T follicular helper cell (primary cell): ENCODE data around the gene KCNMA1.
"Not testable (repeated sequence)": the region's sequence is repeated elsewhere in the genome, so short reads cannot be mapped to it uniquely, and the experiment has no call there.

Experiments
- DNase-seq: peaks from one replicate; pipeline ENCODE4 v3.0.0-alpha.2; 2020; ENCODE audit warnings: low read depth

KCNMA1 gene

DNA sequence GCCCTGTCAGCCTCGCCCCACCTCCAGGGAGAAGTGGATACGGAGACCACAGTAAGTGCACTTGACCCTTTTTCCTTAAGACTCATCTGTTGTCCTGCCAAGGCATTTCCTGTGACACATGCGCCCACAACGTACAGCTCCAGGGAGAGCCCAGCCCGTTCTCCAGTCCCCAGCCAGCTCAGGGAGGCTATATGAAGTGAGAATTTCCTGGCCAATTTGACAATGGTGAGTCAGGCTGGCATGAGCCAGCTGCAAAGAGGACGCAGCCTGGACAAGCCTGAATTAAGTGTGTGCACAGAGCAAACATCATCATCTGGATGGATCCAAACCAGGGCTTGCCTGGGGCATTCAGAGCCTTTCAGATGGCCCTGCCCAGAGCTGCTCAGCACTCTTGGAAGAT lies 244.8 kb downstream of the KCNMA1 start:
- DNase-seq, result no peak

DNA sequence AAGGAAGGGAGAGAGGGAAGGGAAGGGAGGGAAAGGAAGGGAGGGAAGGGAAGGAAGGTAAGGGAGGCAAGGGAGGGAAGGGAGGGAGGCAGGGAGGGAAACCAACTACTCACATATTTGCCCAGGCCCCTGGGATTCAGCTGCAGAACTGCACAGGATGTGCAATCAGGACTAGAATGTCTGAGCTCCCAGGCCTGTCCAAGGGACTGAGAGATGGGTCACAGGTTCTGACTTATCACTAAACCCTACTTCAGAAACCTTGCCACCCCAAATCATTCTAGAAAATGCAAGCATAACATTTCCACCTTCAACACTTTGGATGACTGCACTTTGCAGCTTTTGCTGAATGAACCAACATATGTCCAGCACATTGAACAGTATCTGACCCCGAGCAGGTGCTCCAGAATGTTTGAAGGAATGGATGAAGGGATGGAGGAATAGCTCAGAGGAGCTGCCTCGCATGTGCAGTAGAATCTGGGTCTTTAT lies 245.3 kb downstream of the KCNMA1 start:
- DNase-seq, result no peak

DNA sequence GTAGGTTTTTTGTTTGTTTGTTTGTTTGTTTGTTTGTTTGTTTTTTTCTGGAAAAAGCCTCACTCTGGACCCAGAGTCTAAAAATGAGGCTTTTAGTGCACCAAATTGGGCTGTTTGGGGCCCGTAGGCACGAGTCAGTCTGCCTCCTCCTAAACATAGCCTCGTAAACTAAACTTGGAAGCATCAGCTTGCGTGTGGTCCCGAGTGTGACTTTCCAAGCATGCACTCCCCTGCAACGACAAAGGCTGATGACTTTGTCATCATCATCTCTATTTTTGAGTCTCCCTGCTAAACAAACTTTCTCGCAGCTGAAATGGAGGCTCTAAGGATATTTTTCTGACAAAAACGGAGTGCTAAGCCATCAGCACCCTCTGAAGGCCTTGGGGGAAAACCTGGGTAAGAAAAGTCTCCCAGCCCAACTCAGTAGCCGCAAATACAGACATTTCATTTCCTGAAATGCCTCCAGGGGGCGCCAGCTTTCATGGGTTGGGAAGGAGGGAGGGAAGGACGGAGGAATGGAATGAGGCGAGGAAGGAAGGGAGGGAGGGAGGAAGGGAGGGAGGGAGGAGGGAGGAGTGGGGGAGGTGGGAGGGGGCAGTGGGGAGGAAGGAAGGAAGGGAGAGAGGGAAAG lies 245.9 kb downstream of the KCNMA1 start:
- DNase-seq, result no peak

DNA sequence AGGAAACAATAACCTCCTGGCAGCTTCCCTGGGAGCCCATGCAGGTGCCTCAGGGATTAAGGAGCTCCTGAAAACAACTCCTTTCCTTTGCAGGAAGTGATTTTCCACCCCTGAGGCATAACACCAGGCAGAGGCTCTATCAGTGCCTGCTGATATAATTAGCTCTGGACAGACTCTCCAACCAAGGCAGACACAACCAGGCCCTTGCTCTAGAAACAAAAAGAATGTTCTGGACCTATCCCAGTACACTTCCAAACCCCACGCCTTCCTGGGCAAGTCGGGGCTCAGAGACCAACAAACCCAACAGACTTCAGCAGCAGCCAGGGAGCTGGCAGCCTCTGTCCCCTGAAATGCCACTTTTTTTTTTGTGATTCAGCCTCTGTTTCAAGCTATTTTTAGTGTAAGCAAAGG lies 247.1 kb downstream of the KCNMA1 start:
- no peak for DNase-seq

DNA sequence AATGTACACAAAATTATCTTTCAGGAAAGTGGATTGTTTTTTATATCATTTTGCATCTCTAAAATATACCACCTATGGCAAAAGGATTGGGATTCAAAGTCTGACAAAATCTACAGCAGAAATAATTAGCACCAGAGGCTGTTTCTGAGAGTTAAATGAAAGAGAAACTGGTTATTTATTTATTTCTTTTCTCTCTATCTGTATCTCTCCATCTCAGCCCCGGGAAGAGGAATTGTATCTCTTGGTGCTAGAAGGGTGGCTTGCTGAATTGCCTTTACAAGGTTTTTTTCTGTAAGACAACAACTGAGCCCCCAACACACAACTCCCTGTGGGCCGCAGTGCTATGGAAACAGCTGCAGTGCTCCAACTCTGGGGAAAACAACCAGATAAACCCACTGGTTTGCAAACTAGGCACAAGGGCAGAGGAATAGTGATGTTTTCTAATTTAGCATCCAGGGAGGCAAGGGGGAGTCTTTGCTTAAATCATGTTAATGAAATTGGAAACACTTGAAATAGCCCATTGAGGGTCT lies 249.0 kb downstream of the KCNMA1 start:
- no peak for DNase-seq

DNA sequence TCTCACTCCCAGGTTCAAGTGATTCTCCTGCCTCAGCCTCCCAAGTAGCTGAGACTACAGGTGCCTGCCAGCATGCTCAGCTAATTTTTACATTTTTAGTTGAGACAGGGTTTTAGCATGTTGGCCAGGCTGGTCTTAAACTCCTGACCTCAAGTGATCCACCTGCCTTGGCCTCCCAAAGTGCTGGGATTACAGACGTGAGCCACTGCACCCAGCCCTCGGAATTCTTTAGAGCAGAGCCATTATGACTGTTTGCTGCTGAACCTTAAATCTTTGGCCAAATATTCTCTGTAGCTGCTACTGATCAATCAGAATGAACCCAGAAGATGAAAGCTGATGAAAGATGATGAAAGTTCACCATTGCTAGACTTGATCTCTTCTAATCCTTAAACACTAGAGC lies 249.9 kb downstream of the KCNMA1 start:
- DNase-seq, result not testable (repeated sequence)

DNA sequence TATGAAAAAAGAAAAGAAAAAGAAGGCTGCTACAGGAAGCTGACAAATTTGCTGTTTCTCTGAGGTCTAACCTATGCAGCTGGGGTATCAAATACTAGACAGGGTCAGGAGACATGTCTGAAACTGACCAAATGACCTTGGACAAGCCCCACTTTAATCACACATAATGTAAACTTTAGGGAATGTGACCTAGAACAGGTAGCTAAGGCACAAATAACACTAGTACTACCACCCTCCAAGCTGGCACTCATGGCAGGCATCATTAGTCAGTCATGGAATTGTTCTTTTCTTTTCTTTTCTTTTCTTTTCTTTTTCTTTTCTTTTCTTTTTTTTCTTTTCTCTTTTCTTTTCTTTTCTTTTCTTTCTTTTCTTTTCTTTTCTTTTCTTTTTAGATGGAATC lies 250.4 kb downstream of the KCNMA1 start:
- DNase-seq, result no peak

DNA sequence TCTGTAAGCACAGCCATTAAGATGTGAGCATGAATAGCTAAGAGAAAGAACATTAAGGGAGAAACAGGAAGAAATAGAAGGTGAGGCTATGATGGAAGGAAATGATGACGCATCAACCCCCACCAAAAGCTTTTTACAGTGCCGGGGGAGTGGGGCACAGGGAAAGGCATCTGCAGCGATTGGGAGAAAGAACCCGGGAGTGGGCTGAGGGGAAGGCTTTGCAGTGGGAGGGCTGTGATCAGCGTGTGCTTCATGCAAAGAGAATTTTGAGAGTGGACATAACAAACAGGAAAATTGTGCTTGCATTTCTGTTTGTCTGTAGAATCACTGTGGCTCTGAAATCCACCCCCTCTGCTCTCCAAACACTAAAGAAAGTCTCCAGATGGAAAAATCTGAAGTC lies 250.8 kb downstream of the KCNMA1 start:
- DNase-seq, result no peak

DNA sequence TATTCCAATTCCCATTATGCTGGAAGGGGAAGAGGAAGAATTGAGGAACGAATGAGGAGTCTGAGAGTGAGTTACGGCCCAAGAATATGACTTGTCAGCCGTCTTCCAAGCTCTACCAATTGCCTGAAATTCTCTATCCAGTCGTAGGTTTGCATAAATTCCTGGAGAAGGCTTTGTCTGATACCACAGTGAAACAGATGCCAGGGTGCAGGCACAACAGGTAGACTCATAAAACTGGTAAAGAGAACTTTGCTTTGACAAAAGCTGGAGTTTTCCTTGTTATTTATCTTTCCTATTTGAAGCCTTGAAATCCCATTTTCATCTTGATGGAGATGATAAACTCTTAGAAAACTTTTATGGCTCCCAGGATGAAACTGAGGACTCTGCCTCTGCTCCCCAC lies 251.2 kb downstream of the KCNMA1 start:
- no peak for DNase-seq

DNA sequence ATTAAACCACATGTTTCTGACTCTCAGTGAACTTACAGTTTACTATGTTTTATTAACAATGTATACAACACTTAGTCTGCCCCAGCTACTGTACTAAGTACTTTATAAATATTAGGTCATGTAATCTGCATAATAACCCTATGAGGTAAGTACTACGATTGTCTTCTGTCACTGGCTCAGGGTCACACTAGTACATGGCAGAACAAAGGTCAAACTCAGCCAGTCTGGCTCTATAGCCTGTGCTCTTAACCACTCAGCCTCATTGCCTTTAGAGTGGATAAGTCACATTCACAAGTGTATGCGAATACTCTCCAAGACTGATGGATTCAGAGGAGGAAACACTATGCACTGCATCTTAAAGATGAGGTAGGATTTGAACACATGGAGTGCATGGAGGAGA lies 252.3 kb downstream of the KCNMA1 start:
- no peak for DNase-seq

DNA sequence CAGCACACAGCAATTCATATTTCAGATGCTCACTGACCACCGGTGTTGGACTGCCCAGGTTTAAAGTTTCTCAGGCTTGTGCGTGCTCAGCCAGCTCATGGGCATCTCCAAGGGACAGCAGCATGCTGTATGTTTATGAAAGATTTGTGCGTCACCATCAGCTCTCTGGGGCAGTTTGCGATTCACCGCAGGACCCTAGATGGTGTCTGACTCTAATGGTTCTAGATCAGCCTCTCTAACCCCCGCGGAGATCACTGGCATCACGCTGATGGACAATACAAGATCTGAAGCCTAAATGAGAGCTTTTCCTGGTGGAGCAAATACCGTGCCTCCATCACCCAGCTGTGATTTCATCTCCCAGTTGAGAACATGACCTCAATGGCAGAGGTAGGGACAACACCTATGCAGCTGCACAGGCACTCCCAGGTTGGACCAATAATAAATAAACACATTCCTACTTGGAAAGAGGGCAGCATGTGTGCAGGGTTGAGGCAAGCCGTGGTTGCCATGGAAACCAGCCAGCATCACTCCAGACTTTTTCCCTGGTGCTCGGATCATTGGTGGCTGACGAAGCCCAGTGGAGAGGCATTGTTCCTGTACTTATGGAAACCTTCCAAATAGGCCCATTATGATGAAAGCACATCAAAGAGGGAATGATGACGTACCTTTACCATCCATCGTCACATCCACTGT lies 253.6 kb downstream of the KCNMA1 start:
- DNase-seq, result no peak

DNA sequence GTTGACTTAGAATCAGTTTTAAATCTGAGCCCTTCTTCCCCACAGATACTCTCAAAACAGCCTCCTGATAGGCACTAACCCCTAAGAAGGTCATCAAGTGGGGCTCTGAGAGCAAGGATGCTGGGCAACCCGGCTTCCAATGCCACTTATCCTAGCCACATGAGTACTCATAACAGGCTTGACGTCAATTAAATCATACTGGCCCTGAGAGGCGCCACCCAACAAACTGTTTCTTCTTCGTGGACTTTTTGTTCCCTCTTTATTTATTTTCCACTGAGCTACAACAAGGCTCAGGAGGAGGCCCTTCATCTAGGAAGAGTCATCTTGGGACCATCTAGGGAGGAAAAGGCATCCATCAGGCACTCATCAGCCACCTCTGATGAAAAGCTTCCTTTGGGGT lies 255.9 kb downstream of the KCNMA1 start:
- DNase-seq, result no peak

DNA sequence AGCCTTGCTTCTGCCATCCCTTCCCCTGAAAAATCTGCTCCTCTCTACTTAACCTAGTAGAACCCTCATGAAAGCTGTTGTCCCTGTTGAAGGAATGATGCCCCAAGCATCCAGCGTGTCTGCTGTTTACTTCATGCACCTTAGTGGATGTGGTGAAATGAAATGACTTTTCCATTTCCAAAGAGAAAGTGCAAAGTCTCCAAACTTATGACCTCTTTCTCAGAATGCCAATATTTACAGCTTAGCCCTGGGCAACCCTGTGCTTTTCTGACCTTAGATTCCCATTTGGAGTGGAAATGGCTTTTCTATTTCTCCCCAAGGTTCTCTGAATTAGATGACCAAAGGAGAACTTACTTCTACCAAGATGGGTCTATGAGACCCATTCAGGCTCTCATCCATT lies 256.9 kb downstream of the KCNMA1 start:
- no peak for DNase-seq

DNA sequence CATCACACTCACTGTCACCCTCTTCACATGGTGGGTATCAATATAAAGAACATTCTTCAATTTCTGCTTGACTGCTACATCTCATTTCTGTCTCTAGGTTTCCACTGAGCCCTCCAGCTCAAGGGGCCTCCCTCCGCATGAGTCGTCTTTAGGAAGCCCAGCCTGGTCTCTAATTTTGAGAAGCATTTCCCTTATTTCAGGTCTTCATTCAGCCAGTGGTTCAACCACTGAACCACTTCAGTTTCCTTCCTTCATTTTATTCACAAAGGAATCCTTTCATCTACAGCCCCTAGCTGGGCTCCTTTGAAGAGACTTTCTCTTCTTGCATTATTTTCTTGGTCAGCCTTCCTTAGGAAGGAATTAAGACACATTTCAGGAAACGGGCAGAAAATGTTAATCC lies 257.4 kb downstream of the KCNMA1 start:
- DNase-seq, result no peak

DNA sequence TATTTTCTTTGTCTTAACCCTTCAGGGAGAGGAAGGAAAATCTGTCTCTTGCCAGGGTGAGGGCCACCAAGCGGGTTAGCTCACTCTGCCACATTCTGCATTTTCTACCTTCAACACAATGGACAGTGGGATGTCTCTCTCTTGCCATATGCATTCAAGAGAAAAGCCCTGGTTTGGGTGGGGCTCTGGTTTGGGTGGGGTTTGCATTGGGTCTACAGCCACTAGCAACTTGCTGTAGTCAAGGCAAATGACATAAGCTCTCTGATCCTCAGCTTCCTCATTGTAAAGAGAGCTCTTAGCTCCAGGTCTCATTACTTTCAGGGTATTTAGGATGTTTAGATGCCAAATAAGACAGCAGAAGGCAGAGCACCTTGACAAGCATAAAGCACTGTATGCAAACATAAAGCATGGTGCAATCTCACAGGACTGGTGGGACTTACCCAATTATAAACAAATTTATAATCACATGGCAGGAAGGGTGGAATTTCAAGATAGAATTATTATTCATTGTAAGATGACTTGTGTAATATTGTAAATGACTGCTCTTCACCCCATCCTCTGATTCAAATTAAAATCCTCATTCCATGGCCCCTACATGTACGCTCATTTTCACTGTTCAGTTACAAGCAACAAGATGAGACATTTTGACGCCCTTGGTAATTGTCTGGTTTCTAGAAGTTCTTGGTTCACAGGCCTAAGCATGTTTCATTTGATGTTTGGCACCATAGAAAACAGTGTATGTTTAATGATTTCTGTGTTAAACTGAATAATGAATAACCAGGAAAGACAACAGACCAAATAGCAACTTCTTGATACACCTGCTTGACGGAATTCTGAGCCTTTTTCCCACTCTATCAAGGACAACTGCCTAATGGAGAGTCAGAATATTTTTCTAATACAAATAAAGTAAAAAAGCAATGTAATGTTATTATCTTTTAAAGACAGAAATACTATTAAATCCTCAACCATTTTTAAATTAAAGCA lies 258.9 kb downstream of the KCNMA1 start:
- no peak for DNase-seq

DNA sequence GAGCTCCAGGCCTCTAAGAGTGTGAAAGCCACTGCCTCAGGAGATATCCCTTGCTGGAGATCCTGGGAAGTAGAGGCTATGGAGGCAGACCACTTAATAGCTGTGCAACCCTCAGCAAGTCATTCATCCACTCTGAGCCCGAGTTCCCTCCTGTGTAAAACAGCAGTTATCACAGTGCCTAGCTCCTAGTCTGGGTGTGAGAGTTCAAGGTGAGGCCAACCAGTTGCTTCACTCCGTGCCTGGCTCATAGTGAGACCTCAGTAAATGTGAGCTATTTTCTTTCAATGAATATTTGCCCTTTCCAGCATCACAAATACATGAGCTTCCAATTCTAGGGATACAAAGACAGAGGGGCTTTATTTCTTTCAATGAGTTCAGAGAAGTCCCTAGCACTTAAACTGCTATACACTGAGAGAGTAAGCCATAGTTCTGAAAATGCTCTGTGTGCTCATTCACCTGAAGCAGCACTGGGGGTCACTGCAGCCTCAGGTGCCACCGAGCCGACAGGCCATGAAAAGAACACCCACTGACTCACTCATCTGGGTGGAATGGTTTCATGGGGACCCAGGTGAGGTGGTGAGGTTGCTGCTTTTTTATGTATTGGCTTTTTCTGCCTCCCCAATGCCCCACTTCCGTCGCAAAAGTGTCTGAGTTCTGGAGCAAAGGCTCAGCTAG lies 259.8 kb downstream of the KCNMA1 start:
- no peak for DNase-seq

DNA sequence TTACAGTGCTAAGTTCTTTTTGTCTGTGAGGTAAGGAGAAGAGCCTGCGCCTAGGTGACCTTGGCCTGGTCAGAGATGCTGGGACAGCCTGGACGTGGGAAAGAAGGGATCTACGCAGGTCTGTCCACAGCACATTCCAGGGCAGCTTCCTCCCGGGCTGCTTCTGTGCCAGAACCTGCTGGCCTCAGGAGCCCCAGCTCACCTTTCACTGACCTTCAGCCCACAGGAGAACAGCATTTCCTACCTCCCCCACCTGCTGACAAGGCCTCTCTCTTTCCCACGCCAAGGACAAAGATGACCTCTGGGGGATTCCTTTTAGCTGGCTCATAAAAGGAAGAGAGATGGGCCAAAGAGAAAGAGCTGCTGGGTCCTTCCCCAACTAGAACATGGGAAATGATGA lies 260.6 kb downstream of the KCNMA1 start:
- no peak for DNase-seq

DNA sequence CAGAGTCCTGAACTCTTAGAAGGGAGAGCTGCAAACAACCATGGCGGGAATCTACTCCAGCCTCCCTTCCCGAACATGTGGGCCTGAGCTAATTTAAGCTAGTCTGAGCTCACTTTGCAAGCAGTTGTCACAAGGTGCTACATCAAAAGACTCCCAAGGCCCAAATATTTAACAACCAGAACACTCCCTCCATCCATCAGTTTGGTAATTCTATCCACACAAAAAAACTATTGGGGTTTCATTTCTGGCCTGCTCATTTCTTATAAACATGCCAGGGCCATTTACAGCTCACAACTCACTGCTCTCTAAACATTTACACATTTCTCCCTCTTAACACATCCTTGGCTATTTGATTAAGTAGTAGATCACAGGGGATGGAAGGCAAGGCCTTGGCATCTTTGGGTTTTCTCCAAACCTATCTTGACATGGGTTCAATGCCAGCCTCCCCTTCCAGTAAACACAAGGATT lies 263.4 kb downstream of the KCNMA1 start:
- no peak for DNase-seq

DNA sequence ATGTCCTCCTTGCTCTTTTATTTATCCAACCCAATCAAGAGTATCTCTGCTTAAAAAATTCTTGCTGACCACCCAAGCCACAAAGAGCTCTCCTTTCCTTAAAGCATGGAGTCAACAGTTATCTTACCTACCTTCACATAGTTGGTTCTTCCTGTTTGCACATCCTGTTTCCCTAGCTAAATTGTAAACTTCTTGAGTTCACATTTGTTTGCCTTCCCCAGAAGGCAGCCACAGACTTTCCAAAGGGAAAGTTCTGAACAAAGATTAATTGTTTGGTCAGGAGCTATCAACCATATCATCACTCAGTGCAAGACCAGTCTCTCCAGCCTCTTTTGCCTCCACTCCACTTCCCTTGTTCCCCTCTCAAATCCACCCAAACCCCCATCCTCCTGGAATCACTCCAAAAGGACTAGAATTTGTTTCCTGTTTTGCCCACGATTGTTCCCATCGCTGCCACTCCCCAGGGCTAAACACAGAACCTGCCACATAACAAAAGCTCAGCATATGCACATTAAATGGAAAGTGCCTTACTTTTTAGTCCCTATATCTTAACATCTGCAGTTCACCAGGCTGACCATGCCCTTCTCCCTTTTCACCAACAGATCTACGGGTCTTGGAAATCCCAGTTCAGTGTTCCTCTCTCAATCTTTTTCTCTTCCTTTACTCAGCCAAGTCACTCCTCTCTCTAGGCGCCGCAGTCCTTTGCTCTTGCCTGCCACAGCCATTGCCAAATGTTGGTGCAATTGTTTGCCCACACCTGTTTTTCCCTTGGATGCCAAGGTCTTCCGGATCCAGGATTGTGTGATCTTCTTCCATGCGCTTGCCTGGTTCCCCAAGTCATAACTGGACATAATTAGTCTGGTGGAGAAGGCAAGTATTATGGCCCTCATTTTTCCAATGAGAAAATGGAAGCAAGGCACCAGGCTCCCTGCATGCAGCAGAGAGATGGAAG lies 265.5 kb downstream of the KCNMA1 start:
- no peak for DNase-seq

DNA sequence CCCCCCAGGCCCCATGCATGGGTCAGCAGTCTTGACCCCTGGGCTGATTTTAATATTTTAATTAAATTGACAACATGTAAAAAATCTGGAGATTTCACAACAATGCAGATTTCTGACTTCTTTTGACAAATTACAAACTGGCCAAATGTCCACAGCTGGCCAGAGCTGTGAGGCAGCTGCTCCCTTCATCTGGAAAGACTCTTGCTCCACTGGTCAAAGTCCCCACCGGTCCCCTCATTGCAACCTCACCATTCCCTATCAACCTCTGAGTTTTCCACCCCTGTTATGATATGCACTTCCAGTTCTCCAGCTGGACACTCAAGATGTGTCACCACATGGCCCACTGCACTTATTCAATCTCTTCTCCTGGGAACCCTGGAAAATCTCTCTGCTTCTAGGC lies 266.2 kb downstream of the KCNMA1 start:
- DNase-seq, result no peak

DNA sequence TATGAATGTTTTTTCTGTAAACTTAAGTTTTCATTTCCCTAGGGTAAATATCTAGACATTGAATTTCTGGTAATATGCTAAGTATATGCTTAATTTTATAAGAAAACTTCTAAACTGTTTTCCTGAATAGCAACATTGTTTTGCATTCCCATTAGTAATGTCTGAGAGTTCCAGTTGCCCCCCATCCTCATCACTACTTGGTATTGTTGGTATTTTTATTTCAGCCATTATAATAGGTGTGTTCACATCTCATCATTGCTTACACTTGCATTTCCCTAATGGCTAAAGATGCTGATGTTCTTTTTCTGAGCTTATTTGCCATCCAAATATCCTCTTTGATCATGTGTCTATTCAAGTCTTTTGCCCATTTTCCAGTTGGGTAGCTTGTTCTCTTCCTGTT lies 269.6 kb downstream of the KCNMA1 start:
- DNase-seq, result no peak
